Measurements from ENCODE around the gene POLDIP3.
A peak's percentile ranks its signal among the peaks of the same experiment; 100 is the strongest.
"Not testable (repeated sequence)": the region's sequence is repeated elsewhere in the genome, so short reads cannot be mapped to it uniquely, and the experiment has no call there.

POLDIP3 gene

DNA sequence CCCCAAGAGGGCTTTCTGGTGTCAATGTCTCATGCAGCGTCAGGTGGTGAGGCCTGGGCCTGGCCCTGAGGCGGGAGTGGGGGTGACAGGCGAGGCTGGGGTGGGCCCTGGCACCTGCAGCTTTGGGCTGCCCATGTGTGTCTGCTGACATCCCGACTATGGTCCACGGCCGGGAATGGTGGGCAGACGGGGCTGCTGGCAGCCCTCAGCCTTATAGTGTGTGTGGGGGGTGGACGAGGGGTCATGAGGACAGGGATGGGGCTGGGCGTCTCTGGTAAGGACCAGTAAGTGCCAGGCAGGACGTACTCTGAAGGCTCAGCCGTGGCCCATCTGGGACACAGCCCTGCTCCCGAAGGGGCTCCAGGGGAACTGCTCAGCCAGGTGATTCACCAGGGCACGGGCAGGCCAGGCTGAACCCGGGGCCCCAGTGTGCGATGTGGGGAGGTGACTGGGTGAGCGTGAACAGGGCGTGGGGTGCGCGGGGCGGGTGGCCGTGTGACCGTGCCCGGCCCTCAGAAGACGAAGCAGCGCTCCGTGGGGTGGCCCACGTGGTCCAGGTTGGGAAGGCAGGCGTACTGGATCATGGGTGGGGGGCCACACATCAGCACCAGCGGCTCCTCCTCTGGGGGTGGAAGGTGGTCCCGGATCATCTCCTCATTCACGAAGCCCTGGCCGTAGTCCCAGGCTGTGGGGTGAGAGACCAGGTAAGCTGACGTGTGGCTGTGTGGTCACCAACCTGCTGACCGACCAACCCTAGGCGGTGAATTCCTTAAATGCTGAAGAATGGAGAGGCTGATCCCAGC, 4.8 kb upstream of the POLDIP3 start:
- ATAC-seq: no peak
- no peak for DNase-seq

DNA sequence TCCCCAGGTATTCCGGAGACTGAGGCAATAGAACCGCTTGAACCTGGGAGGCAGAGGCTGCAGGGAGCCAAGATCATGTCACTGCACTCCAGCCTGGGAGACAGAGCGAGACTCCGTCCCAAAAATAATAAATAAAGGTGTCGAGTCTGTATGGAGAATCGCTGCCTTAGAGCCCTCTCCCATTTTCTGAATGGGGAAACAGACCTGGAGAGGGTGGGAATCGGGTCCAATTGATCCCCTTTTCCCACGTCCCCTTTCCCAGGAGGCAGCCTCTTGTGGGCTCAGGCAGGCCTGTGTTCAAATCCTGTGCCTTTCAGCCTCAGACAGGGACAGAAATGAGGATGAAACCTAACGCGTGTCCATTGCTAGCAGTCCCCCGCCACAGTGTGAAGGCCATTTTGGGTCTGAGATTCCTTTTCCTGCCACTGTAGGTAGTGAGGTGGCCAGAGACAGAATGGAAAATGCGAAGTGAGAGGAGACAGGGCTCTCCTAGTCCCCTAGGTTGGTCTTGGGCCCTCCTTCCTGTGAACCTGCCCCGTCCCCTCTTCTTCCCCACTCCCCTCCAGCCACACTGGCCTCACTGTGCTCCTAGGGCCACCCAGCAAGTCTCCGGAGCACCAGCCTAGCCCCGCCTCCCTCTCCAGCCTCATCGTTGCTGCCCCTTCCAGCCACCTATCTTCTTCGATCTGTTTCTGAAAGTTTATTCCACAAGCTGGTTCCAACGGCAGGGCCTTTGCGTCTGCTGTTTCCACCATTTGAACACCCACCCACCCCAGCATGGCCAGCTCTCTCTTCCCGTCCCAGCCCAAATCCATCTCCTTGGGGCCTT, 2.7 kb upstream of the POLDIP3 start:
- ATAC-seq: no peak
- no peak for DNase-seq

DNA sequence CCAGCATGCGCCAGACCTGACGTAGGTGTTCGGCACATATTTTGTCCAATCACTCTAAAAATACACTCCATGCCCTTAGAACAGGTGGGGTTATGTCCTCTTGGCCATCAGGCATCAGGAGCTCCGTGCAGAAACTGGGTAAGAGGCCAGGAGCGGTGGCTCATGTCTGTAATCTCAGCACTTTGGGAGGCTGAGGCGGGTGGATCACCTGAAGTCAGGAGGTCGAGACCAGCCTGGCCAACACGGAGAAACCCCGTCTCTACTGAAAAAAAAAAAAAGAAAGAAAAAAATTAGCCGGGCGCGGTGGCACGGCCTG, 1.1 kb upstream of the POLDIP3 start:
- DNase-seq, ATAC-seq: not testable (repeated sequence)

DNA sequence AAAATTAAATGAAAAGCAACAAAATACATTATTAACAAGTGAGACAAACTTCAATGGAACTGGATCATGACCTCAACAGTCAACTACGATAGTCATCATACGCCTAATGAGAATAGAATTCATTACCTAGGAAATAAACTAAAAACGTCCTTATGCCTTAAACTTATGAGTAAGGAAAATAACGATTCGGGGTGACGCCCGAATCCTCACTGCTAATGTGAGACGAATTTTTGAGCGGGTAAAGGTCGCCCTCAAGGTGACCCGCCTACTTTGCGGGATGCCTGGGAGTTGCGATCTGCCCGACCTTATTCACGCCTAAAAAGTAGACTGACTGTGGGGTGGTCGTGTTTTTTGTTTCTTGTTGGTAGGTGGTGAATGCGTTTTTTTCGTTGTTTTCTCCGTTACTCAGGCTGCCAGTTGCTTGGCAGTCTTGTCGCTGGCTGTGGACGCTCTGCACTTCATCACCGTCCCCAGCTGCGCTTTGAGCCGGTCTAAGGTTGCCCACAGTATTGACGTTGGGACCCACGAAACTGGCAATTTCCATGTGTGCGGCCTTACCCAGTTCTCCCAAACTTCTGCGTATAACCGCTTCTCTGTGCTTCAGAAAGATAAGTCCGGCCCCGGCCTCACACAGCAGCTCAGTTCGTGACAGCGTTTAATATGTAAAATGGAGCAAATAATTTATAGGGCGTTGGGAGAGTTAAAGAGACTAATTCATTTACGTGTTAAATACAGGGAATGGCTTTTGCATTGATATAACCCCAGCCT, 593 bp upstream of the POLDIP3 start:
- DNase-seq (peak; percentile 90), ATAC-seq (peak; percentile 85)

DNA sequence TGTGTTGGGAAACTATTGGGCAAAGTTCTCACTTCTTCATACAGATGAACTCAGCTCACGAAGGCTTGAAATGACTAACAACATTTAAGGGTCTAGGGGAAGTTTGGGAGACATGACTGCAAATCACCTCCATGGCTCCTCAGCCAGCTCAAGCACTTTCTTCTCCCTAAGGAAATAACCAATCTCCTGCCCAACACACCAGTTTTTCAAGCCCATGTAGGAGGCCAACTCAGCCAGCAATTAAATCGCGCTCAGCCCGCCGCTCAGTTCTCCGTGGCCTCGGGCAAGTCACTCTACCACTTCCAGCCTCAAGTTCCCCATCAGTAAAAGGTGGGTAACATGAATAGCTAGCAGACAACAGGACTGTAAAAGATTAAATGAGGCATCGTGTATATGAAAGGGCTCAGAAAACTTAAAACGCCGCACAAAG, 796 bp downstream of the POLDIP3 start:
- peak; percentile 27 for DNase-seq
- ATAC-seq: no peak

DNA sequence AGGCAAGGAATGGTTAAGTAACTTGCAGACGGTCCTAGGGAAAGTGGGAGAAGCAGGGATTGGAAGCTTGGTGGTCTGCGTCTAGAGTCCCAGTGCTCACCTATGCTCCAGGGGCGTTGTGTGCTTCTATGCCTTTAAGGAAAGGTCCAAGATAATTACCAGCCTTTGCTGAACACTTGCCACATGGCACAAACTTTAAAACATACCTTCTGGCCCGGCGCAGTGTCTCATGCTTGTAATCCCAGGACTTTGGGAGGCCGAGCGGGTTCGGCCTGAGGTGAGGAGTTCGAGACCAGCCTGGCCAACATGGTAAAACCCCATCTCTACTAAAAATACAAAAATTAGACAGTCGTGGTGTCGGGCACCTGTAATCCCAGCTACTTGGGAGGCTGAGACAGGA, 2.3 kb downstream of the POLDIP3 start:
- no peak for ATAC-seq
- no peak for DNase-seq

DNA sequence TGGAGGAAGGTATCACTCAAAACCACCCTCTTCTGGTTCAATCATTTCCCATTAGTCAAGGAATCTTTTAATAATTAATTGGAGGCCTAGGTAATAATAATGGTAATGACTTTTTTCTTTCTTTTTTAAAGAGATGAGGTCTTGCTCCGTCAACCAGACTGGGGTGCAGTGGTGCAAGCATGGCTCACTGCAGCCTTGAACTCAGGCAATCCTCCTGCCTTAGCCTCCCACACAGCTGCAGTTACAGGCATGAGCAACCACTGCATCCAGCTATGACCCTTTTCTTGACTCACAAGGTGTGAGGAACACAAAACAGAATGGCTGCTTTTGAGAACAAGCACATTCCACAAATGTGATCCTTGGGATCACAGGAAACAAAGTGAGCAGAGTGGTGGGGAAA, 3.6 kb downstream of the POLDIP3 start:
- no peak for ATAC-seq
- no peak for DNase-seq

DNA sequence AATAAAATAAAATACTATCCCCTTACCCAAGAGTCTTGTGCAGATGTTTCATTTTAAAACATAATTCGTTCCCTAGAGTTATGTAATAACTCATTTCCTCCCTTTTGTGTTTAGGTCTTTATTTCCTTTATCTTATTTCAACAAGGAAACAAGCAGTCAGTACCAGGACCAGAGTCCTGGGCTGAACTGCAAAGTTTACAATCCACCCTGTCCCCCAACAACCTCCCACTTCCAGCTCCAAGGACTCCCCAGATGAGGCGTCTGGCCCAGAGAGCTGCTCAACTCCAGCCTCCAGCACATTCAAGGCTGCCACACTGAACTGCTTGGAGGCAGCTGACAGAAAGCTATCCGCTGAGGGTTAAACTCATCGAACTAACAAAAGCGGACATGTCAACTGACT, 4.5 kb downstream of the POLDIP3 start:
- ATAC-seq: no peak
- DNase-seq: no peak

DNA sequence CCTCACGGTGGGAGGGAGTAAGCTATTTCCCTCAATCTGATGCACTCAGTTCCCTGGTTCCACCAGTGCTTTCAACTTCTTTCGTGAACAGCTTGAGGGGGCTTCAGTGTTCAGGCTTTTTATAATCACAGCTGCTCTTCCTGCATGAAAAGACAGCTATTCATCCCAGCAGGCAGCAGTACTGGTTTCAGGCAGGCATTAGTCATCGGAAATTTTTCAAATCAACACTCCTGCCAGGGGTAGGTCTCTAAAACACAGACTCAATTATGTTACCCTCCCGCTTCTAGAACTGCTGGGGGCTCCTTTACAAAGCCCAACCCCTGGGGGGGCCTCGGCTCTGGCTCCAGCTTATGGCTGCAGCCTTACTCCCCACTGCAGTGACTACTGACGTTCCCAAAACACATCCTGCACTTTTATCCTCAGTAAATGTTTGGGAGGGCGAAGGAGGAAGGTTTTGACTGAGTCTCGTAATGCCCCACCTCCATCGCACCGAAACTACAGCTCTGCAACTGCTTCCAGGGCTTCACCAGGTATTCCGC, 5.8 kb downstream of the POLDIP3 start:
- ATAC-seq (peak; percentile 81), DNase-seq (no peak)

DNA sequence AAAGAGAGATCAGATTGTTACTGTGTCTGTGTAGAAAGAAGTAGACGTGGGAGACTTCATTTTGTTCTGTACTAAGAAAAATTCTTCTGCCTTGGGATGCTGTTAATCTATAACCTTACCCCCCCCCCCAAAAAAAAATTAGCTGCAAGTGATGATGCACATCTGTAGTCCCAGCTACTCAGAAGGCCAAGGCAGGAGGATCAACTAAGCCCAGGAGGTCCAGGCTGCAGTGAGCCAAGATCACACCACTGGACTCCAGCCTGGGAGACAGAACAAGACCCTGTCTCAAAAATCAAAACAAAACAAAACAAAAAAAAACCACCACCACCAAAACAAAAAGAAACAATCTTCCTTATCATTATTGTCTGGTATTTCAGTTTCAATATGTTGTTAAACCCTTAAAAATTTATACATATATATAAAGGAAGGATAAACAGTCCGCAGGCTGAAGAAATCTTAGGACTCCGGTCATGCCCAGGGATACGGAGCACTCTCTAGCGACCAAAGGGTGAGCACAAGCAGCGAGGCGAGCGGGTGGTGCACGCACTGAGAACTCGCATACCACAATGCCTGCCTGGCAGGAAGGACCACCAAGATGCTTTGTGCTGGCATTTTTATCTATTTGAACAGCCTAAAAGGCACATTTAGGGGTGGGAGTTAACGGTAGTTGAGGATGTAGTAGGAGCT, 6.4 kb downstream of the POLDIP3 start:
- ATAC-seq: no peak
- no peak for DNase-seq

DNA sequence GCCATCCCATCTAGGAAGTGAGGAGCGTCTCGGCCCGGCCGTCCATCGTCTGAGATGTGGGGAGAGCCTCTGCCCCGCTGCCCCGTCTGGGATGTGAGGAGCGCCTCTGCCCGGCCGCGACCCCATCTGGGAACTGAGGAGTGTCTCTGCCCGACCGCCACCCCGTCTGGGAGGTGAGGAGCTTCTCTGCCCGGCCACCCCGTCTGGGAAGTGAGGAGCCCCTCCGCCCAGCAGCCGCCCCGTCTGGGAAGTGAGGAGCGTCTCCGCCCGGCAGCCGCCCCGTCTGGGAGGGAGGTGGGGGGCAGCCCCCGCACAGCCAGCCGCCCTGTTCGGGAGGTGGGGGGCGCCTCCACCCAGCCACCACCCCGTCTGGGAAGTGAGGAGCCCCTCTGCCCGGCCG, 7.0 kb downstream of the POLDIP3 start:
- not testable (repeated sequence) for ATAC-seq, DNase-seq

DNA sequence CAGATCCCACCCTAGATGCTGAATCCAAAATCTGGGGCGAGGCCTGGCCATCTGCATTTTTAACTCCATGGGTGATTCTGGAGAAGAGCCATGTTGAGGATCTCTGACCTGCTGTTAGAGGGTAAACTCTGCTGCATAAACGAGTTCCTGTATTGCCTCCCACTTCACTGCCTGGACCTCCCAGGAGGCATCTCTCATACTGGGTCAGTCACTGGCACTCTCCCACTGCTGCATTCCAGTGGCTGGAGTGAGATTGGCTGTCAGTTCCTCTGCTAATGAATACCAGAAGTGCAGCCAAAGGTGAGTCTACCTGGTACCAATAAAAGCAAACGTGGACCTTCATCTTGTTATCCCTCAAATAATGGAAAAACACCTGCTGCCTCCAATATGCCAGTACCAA, 10.3 kb downstream of the POLDIP3 start:
- no peak for DNase-seq

DNA sequence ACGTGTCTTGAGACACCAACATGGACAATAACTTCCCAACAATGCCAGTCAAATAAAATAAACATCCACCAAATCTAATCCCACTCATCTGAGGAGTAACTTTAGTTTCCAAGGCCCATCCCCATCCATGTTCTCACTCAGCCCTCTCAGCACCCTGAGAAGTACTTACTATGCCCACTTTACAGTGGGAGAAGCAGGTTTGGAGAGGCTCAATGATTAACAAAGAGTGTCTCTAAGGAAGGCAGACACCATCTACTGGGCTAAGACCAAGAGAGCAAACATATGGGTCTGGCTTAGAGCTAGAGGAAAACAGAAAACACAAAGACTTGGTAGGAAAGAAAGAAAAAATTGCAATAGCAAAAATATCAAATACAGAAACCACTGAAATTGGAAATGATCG, 11.3 kb downstream of the POLDIP3 start:
- DNase-seq: no peak
- no peak for ATAC-seq

More for the DNA sequence above, 10.3 kb downstream of the POLDIP3 start:
- ATAC-seq: no peak

DNA sequence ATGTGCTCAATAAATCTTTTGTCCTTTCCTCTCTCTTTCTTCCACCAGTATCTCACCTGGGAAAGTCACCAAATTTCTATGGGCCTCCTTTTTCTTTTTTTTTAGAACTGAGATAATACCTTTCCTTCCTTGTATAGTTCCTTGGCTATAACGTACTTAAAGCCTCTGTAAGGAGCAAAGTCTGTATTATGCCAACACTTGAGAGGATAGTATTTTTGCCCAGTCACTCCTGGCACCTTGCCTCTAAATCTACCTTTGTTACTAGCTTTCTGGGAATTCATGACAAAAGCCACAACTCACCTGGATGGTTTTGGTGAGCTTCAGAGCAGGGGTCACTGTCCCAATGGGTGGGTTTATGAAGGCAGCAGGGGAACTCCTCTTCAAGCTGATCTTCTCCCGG, 12.2 kb downstream of the POLDIP3 start:
- DNase-seq (no peak), ATAC-seq (no peak)

DNA sequence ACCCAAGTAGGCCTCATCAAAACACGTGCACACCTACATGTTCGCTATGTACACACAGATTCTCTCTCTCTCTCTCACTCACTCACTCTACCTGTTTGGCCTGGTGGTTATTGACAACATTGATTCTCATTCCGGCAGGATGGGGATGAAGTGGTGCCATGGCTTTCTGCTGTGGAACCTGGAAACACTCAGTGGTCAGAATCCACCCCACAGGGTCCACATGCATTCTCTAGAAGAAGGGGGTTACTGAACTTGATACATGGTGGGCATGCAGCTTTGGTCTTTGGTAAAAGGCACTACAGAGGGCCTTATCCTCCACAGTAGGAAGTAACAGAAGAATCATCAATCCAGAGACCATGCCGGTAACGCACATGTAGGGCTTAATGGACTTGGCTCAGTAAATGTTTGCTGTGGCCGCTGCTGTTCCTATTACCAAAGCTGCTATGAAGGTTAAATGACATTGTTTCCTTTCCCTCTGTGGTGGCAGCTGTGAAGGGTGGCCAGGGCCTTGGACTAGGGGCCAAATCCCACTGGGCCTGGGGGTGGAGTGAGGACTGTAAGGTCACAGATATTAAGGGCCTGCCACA, 12.7 kb downstream of the POLDIP3 start:
- DNase-seq (no peak), ATAC-seq (no peak)

DNA sequence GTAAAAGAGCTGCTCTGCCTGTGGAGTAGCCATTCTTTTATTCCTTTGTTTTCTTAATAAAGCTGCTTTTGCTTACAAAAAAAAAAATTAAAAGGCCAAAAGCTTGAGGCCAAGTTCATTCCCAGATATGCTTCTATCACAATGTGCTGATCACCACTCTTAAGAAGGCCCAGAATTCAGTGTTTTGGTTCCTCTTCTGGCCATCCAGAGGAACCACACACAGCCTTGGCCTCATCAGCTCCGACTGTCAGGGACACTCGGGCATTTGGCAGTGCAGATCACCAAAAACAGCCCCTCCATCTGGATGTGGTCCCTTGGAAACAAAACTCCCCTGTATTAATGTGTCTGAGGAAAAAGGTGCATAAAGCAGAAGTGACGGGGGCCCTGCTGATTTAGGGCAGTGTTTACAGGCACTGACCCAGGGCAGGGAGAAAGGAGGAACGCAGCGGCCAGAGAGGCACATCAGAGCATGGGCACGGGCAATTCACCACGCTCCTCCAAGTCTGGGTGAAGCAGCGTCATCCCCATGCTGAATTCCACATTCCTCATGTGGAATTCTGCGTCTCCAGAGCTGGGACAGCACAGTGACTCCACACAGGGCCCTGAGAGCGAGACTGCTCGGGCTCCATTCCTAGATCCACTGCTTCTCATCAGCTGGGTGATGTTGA, 17.7 kb downstream of the POLDIP3 start:
- ATAC-seq: no peak
- no peak for DNase-seq

DNA sequence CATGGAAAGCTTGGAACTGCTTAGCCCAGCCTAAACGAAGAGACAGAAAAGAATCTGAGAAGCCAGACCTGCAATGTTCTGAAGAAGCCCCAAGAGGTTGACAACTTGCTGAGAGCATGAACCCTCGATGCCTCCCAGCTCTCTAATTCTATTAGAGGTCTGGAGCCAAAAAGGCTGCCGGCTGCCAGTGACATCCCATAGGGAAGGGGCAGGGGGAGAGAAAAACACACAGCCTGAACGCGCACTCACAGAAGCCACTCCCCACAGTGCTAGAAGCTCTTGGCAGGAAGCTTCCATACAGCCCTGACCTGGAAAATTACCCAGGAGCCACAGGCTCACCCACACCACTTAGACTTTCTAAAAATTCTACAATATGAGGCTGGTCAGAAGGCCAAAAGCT, 18.3 kb downstream of the POLDIP3 start:
- ATAC-seq (no peak), DNase-seq (no peak)

DNA sequence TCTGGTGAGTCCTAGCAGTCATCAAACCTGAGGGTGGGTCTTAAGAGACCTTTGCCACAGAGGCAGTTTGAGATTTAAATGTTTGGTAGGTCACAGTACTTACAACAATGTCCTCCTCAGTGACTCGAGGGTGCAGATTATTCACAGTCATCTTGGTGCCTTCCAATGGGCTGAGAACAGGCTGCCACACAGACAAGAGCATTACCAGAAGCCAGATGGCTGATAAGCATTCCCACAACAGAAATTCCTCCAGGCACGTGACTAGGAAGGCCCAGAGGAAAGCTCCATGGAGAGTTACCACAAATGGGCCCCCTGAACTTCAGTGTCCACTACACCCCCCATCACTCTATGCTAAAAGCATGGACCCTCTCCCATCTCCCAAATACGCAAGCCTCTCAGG, 19.2 kb downstream of the POLDIP3 start:
- DNase-seq: no peak
- ATAC-seq: no peak

DNA sequence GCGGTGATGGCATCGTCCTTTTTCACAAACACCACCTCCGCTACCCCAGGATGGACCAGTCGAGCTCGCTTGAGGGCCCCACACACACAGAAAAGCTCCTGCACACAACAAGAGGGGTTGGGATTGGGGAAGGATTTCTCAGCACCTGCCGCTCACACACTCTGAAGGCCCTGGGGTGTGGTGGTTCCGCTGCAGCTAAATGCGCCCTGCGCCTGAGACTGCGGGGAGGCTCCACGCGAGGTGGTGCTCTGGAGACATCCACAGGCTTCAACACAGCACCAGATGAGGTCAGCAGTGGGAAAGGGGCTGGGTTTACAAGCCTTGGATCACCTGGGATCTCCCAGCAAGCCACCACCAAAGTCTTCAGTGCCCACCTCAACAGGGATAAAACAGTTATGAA, 22.7 kb downstream of the POLDIP3 start:
- DNase-seq: no peak
- ATAC-seq: no peak

DNA sequence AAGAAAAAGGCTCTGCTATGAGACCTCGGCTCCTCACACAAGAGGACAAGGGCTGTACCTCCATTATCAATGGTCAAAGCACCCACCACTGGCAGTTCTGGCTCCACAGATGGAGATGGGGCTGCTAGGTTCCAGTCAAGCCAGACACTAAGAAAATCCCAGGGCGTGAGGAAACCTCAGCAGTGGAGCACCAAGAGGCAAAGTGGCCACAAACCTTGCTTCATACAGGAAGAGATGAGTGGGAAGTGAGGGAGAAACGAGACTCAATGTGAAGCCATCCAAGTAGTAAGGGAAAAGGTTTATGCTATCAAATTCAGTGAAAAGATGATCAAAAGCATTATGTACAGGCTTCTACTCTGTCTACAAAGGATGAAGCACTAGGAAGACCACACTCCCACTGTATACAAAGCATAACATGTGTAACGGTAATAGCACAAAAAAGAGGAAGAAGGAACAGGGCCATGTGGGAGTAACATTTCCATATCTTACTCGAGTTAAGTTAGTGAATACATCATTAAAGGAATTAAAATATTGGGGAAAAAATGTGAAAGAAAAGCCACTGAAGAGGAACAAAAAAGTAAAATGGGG, 27.0 kb downstream of the POLDIP3 start:
- DNase-seq (no peak), ATAC-seq (no peak)

DNA sequence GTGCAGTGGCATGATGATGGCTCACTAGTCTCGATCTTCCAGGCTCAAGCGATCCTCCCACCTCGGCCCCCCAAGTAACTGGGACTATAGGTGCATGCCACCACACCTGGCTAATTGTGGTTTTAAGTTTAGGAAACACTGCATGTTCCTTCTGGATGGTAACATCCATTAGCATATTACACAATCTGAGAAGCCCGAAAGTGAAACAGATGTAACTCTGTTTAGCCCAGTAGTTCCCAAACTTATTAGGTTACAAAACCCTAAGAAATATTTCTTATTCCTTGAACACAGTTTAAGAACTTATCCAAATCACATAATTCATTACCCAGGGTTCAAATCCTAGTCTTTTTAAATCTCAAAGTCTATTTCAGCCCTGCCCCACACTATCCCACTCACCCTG, 28.3 kb downstream of the POLDIP3 start:
- DNase-seq (no peak), ATAC-seq (no peak)
